ENCODE results near the gene FOXJ3.

GRCh38 chr1:42141978-42142377, 193.1 kb downstream of the FOXJ3 start:
- TF ChIP-seq CTCF (IDR thresholded peaks at IDR 0.05; ENCODE audit: poor library complexity) (no peak), EZH2 (IDR thresholded peaks at IDR 0.05; ENCODE audit: borderline replicate concordance) (no peak)
